ENCODE results near the gene BCAP31.

The BCAP31 gene

GRCh38 chrX:153724252-153725038 is at the start of gene BCAP31, which contains the start of gene ABCD1:
TSS of gene BCAP31 (minus strand) at chrX:153724387. CDS start at chrX:153723244, 1,143 bp downstream.
TSS of gene ABCD1 (plus strand) at chrX:153724856. CDS start at chrX:153725267, 411 bp downstream.
- DNase-seq (ENCODE audit: low spot score) = peak; percentile 80

GRCh38 chrX:153773218-153773611 is 49.0 kb upstream of the BCAP31 start:
- DNase-seq (ENCODE audit: low spot score) = no peak

- no peak for DNase-seq (ENCODE audit: low spot score)
Observed at GRCh38 chrX:153772316-153773217, 48.4 kb upstream of the BCAP31 start.

DNA sequence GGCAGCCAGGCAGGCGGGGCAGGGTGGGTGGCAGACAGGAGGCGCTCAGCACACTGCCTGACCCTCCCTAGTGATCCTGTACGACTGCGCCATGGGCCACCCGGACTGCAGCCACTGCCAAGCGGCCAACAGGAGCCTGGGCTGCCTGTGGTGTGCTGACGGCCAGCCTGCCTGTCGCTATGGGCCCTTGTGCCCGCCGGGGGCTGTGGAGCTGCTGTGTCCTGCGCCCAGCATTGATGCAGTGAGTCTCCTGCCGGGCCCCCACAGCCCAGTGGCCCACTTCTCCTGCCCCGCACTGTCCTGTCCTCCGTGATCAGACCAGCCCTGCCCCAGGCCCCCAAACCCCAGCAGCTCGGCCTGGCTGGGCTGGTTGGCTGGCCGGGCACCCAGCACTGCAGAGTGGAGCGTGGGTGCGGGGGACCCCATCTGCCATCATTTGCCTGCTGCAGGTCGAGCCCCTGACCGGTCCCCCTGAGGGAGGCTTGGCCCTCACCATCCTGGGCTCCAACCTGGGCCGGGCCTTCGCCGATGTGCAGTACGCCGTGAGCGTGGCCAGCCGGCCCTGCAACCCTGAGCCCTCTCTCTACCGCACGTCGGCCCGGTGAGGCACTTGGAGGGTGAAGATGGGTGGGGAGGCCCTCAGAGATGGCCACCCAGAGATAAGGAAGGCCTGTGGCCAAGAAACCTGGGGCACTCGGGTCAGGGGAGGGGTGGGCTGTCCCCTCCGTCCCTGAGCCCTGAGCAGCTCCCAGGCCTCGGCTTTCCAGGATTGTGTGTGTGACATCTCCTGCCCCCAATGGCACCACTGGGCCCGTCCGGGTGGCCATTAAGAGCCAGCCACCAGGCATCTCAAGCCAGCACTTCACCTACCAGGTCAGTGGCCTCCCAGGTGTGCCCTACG is 47.5 kb upstream of the BCAP31 start:
- no peak for DNase-seq (ENCODE audit: low spot score)

DNA sequence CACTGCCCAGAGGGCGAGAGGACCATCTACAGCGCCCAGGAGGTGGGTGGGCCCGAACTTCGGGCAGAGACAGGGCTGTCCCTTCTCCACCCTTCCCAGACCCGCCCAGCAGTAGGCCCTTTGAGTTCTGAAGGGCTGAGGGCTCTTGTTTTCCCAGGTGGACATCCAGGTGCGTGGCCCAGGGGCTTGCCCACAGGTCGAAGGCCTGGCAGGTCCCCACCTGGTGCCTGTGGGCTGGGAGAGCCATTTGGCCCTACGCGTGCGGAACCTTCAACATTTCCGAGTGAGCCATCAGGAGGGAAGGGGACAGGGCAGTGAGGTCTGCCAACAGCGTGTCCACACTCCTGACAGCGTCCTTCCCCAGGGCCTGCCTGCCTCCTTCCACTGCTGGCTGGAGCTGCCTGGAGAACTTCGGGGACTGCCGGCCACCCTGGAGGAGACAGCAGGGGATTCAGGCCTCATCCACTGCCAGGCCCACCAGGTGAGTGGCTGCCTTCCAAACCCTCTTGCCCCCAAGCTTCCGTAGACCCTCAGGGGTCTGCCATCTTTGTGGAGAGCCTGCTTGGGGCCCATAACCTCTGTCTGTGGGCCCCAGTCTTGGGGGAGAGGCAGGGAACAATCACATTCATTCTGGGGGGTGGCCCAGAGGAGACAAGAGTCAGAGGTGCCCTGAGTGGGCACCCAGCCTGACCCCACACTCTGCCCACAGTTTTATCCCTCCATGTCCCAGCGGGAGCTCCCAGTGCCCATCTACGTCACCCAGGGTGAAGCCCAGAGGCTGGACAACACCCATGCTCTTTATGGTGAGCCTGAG is 46.6 kb upstream of the BCAP31 start:
- no peak for DNase-seq (ENCODE audit: low spot score)

DNA sequence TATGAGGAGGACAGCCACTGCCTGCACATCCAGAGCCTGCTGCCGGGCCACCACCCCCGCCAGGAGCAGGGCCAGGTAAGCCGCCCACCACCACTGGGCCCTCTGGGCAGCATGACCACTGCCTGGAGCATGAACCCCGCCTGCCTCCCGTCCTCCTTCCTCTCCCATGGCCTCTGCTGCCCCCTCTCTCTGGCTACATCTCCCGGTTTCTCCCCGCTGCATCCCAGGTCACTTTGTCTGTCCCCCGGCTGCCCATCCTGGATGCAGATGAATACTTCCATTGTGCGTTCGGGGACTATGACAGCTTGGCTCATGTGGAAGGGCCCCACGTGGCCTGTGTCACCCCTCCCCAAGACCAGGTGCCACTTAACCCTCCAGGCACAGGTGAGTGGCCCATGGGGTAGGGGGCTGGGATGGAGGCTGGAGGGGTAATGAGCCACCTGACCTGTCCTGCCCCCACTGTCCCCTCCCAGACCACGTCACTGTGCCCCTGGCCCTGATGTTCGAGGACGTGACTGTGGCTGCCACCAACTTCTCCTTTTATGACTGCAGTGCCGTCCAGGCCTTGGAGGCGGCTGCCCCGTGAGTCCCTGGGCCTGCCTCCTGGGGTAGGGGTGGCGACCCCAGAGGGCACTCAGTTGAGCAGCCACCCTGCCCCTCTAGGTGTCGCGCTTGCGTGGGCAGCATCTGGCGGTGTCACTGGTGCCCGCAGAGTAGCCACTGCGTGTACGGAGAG is 45.8 kb upstream of the BCAP31 start:
- DNase-seq (ENCODE audit: low spot score) = peak; percentile 31

DNA sequence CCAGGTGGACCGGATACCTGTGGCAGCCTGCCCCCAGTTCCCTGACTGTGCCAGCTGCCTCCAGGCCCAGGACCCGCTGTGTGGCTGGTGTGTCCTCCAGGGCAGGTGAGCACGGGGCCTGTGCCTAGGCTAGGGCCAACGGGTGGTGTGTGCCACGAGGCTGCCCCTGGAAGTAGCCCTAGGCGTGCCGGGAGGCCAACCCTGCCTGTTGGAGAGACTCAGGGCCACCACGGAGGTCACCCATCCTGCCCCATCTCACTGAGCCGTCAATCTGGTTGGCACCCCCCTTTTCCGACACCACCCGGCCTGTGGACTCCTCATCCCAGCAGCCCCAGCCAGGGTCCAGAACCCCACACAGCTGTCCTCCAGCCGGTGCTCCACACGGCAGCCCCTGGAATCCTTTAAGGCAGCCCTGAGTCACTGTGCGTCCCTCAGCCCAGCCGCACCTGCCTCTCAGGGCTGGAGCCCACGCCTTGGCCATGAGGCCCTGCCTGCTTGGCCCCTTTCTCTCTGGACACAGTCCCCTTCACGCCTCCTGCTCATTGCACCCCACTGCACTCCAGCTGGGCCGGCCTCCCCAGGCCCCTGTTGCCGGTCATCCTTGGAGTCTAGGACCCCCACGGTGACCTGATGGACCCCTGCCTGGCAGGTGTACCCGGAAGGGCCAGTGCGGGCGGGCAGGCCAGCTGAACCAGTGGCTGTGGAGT is 45.1 kb upstream of the BCAP31 start:
- no peak for DNase-seq (ENCODE audit: low spot score)

DNA sequence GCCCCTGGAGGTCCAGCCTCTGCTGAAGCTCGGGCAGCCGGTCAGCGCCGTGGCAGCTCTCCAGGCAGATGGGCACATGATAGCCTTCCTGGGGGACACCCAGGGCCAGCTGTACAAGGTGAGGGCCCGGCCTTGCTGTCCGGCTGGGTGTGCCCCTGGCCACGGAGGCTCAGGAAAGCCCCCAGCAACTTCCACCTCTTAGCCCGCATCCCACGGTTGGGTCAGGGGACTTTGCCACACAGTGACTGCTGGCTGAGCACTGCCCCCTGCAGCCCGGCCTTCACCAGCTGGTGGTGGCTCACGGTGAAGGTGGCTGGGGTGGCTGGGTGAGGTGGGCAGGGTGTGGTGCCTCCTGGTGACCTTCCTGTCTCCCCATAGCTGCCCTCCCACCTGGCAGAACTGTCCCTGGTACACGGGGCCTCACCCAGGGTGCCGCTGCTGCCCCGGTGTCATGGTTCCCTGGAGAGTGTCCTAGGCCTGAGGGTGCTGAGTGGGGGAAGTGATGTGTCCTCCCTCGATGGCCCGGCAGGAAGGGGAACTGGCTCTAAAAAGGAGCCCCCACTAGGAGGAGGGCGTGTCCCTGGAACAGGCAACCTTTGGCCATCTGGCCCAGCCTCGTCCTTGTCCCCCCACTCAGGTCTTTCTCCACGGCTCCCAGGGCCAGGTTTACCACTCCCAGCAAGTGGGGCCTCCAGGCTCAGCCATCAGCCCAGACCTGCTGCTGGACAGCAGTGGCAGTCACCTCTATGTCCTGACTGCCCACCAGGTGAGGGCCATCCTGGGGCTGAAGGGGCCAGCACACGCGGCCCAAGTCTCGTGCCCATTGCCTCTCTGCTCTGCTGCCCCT is 44.3 kb upstream of the BCAP31 start:
- DNase-seq (ENCODE audit: low spot score) = no peak

DNA sequence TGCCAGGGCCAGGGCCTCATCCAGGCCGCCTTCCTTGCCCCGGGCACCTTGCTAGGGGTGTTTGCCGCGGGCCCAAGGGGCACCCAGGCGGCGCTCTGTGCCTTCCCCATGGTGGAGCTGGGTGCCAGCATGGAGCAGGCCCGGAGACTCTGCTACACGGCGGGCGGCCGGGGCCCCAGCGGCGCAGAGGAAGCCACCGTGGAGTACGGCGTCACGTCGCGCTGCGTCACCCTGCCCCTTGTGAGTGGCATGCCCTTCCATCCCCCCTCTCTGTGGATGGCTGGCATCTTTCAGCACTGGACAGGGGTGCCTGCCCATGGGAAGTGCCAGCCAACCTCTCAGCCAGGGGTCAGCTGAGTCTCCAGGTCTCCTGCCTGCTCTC is 43.5 kb upstream of the BCAP31 start:
- DNase-seq (ENCODE audit: low spot score) = no peak

- no peak for DNase-seq (ENCODE audit: low spot score)
Observed at GRCh38 chrX:153766871-153767673, 42.9 kb upstream of the BCAP31 start.

- DNase-seq (ENCODE audit: low spot score) = peak; percentile 71
Observed at GRCh38 chrX:153766098-153766817, 42.1 kb upstream of the BCAP31 start.

GRCh38 chrX:153765138-153766079 is 41.2 kb upstream of the BCAP31 start:
- peak; percentile 89 for DNase-seq (ENCODE audit: low spot score)

DNA sequence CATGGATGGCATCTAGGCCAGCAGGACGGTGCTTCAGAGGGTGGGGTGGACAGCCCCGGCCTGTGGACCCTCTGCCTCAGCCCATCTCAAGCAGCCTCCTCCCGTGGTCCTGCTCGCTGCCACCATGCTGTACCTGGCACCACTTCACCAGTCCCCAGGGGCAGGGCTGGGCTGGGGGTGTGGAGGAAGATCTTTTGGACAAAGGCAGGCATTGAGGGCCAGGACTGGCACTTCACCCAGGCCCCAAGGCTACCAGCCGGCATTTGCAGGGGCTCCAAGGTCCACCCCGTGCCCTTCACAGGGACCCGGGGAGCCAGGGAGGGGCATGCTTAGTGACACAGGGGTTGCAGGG is 40.6 kb upstream of the BCAP31 start:
- DNase-seq (ENCODE audit: low spot score) = no peak

DNA sequence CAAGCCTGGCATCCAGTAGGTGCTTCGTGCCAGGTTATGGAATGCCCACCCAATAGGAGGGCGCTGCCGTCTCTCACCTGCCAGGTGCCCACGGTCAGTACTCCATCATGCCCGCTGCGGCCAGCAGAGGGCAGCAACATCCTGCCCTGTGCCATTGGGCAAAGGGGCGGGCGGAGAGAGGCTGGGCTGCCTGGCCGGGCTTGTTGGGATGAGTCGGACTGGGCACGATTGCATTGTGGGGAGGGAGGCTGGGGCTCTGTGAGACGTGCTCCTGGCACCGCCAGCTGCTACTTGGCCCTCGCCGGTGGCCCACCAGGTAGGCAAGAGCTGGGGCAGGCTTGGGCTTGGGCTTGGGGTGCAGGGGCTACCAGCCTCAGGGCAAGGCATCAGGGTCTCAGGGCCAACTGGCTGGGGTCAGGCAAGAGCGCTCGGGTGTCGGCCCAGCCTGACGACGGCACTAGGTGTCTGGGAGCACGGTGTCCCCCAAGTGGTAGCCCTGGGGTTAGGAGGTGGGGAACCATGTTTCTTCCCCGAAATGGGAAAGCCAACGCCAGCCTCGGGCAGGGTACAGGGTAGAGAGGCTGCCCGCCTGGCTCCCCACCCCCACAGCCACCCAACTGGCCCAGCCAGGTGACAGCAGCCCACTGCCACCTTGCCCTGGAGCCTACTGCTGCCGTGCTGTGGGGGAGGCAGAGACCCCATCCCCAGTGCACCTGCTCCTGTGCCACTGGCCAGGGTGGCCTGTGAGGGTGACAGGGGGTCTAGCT is 40.0 kb upstream of the BCAP31 start, which contains the start of gene PLXNB3:
TSS of gene PLXNB3 (plus strand) at position 261 of the 767 bp plus-strand sequence. CDS start 1,287 bp downstream, outside the sequence.
- DNase-seq (ENCODE audit: low spot score) = peak; percentile 83

GRCh38 chrX:153763298-153763932 is 39.2 kb upstream of the BCAP31 start:
- DNase-seq (ENCODE audit: low spot score) = no peak

All from pons (tissue), 1 donor.